Calu3 (cell line): Measurements from ENCODE around the gene ADCY5. TPM values are rescaled to one million over a fixed set of nuclear protein-coding genes. Genes with fewer than 3 reads are reported as not detected.

Experiments
- BruUV-seq: library from RNA; stranded (reverse); fragments of 400-500 nt; replicated peaks from 2 replicates; lab custom pipeline; 2021; lab: Mats Ljungman, UMichigan
- CTCF ChIA-PET: fragments of 300-600 bp; sonication (Branson Sonifier 250); formaldehyde crosslinking; loops from one replicate; lab custom pipeline; 2022; ENCODE audit warnings: antibody characterized with exemption; lab: Charles Lee
- DNase-seq: peaks from one replicate; pipeline ENCODE4 v3.0.0; 2022
- H3K27ac Mint-ChIP-seq: one replicate; pipeline ENCODE4 v1.8.0; 2022; ENCODE audit warnings: mixed read lengths; ENCODE audit not compliant: unreplicated experiment
- H3K27me3 Mint-ChIP-seq: one replicate; pipeline ENCODE4 v1.8.0; 2022; ENCODE audit warnings: mixed read lengths; ENCODE audit not compliant: unreplicated experiment
- H3K36me3 Mint-ChIP-seq: one replicate; pipeline ENCODE4 v1.8.0; 2022; ENCODE audit warnings: mild to moderate bottlenecking, moderate library complexity, mixed read lengths; ENCODE audit not compliant: insufficient read depth, unreplicated experiment
- H3K4me1 Mint-ChIP-seq: one replicate; pipeline ENCODE4 v1.8.0; 2022; ENCODE audit warnings: mild to moderate bottlenecking, low read depth, mixed read lengths; ENCODE audit not compliant: unreplicated experiment
- H3K4me3 Mint-ChIP-seq: one replicate; pipeline ENCODE4 v1.8.0; 2022; ENCODE audit warnings: mild to moderate bottlenecking, low read depth, moderate library complexity, mixed read lengths; ENCODE audit not compliant: unreplicated experiment
- H3K9me3 Mint-ChIP-seq: one replicate; pipeline ENCODE4 v1.8.0; 2022; ENCODE audit warnings: low read depth, mixed read lengths; ENCODE audit not compliant: unreplicated experiment
- CTCF ChIP-seq: fragments of 200-600 bp; IDR thresholded peaks from one replicate; pipeline ENCODE4 v1.8.0; 2022; ENCODE audit warnings: antibody characterized with exemption; ENCODE audit not compliant: unreplicated experiment
- intact Hi-C: fragments of 100-400 bp; cut with micrococcal nuclease; formaldehyde crosslinking; loops from one replicate; pipeline ENCODE4 v1.10.0; 2022; ENCODE audit not compliant: unreplicated experiment
- total RNA-seq: library from RNA; stranded (reverse); gene quantifications from 2 replicates; pipeline ENCODE4 v1.2.3, GENCODE V29; 2022

The ADCY5 gene
- total RNA-seq, 1 experiment from 2014 or later, result 2.5 TPM

GRCh38 chr3:123322866-123323265, 126.0 kb downstream of the ADCY5 start:
- H3K27ac Mint-ChIP-seq, result no peak overlapping the region
- no peak overlapping the region for H3K4me3 Mint-ChIP-seq
- intact Hi-C loops, result no loop called here
- TF ChIP-seq CTCF, result no peak
- H3K9me3 Mint-ChIP-seq, result no peaks in the 10 kb centered on the region
- no peaks in the 10 kb centered on the region for H3K36me3 Mint-ChIP-seq
- no peak for DNase-seq
- CTCF ChIA-PET, result no interaction called here
- BruUV-seq, result no TSS peak
- peaks cover 76% of the 10 kb centered on the region for H3K27me3 Mint-ChIP-seq
- no peaks in the 10 kb centered on the region for H3K4me1 Mint-ChIP-seq

- H3K9me3 Mint-ChIP-seq, result no peaks in the 10 kb centered on the region
- no peak overlapping the region for H3K27ac Mint-ChIP-seq
- intact Hi-C loops, result no loop called here
- H3K4me3 Mint-ChIP-seq, result no peak overlapping the region
- H3K4me1 Mint-ChIP-seq, result no peaks in the 10 kb centered on the region
- no peaks in the 10 kb centered on the region for H3K36me3 Mint-ChIP-seq
- peaks cover 70% of the 10 kb centered on the region for H3K27me3 Mint-ChIP-seq
- TF ChIP-seq CTCF, result no peak
- BruUV-seq, result no TSS peak
- CTCF ChIA-PET, result no interaction called here
- DNase-seq, result no peak
Measured at GRCh38 chr3:123321806-123322205, 127.1 kb downstream of the ADCY5 start.

- DNase-seq, result no peak
- no peak for TF ChIP-seq CTCF
- Mint-ChIP-seq H3K27me3 (peaks cover 77% of the 10 kb centered on the region), H3K36me3 (no peaks in the 10 kb centered on the region), H3K9me3 (no peaks in the 10 kb centered on the region), H3K4me3 (no peak overlapping the region), H3K27ac (no peak overlapping the region), H3K4me1 (no peaks in the 10 kb centered on the region)
- intact Hi-C loops, result no loop called here
- CTCF ChIA-PET, result no interaction called here
- BruUV-seq, result no TSS peak
Measured at GRCh38 chr3:123320221-123320620, 128.7 kb downstream of the ADCY5 start.

- Mint-ChIP-seq H3K27ac (no peak overlapping the region), H3K36me3 (no peaks in the 10 kb centered on the region), H3K9me3 (no peaks in the 10 kb centered on the region), H3K4me3 (no peak overlapping the region), H3K27me3 (peaks cover 80% of the 10 kb centered on the region), H3K4me1 (no peaks in the 10 kb centered on the region)
- intact Hi-C loops, result no loop called here
- CTCF ChIA-PET, result no interaction called here
- DNase-seq, result no peak
- no peak for TF ChIP-seq CTCF
- no TSS peak for BruUV-seq
Measured at GRCh38 chr3:123319760-123320159, 129.1 kb downstream of the ADCY5 start.

- Mint-ChIP-seq H3K27ac (no peak overlapping the region), H3K36me3 (no peaks in the 10 kb centered on the region), H3K27me3 (peaks cover 80% of the 10 kb centered on the region), H3K4me3 (no peak overlapping the region), H3K4me1 (no peaks in the 10 kb centered on the region), H3K9me3 (no peaks in the 10 kb centered on the region)
- intact Hi-C loops, result no loop called here
- no TSS peak for BruUV-seq
- CTCF ChIA-PET, result no interaction called here
- DNase-seq, result no peak
- no peak for TF ChIP-seq CTCF
Measured at GRCh38 chr3:123318374-123318773, 130.5 kb downstream of the ADCY5 start.
